Measurements from ENCODE around the gene PPP3R1.

- TF ChIP-seq POLR2A (IDR thresholded peaks at IDR 0.05) (no peak), CTCF (IDR thresholded peaks at IDR 0.05) (no peak), EP300 (IDR thresholded peaks at IDR 0.05) (no peak)
Measured at GRCh38 chr2:68294187-68294586, 41.9 kb upstream of the PPP3R1 start.
